Cardiac fibroblast (primary cell): Measurements from ENCODE around the gene PLPPR3.

Source experiments
- DNase-seq, 2 donors: peaks; one replicate each; pipeline versions ENCODE4 v3.0.0 to v3.0.0-alpha.2; 2010; ENCODE audit warnings: low read depth in 2 of 2
- H3K4me3 ChIP-seq, 2 donors: replicated peaks in 1 of 2; 1 replicate in 1 of 2; 2 replicates in 1 of 2; pipeline ENCODE4 v1.5.1; 2011; ENCODE audit warnings: low read depth in 2 of 2, low read length in 2 of 2, mild to moderate bottlenecking in 2 of 2, moderate library complexity in 1 of 2
- TF ChIP-seq, protein P1 (sequence below): IDR thresholded peaks from one replicate; pipeline ENCODE4 v1.5.1; 2011; ENCODE audit warnings: low read depth, mild to moderate bottlenecking, low read length, inconsistent platforms

PLPPR3 gene

DNA sequence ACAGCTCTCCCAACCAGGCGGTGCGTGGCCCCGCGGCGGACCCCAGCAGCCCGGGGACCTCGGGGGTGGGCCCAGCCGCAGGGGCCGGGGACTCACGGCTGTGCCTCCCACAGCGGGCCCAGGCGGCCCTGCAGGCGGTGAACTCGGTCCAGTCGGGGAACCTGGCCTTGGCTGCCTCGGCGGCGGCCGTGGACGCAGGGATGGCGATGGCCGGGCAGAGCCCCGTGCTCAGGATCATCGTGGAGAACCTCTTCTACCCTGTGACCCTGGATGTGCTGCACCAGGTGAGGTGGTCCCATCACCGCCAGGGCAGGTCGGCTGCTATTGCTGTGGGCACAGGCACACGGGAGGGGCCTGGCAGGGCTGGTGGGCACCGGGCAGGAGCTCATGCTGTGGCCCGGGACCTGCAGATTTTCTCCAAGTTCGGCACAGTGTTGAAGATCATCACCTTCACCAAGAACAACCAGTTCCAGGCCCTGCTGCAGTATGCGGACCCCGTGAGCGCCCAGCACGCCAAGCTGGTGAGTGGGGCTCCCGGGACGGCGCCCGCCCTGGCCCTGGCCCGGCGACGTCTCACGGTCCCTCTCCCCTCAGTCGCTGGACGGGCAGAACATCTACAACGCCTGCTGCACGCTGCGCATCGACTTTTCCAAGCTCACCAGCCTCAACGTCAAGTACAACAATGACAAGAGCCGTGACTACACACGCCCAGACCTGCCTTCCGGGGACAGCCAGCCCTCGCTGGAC is 17.2 kb downstream of the PLPPR3 start:
- TF ChIP-seq, protein P1, sequence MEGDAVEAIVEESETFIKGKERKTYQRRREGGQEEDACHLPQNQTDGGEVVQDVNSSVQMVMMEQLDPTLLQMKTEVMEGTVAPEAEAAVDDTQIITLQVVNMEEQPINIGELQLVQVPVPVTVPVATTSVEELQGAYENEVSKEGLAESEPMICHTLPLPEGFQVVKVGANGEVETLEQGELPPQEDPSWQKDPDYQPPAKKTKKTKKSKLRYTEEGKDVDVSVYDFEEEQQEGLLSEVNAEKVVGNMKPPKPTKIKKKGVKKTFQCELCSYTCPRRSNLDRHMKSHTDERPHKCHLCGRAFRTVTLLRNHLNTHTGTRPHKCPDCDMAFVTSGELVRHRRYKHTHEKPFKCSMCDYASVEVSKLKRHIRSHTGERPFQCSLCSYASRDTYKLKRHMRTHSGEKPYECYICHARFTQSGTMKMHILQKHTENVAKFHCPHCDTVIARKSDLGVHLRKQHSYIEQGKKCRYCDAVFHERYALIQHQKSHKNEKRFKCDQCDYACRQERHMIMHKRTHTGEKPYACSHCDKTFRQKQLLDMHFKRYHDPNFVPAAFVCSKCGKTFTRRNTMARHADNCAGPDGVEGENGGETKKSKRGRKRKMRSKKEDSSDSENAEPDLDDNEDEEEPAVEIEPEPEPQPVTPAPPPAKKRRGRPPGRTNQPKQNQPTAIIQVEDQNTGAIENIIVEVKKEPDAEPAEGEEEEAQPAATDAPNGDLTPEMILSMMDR: no peak
- DNase-seq: no peak

GRCh38 chr19:803686-804418 is 17.9 kb downstream of the PLPPR3 start:
- H3K4me3 ChIP-seq: no peak overlapping the region
- TF ChIP-seq, protein P1: no peak
- no peak for DNase-seq

More for the DNA sequence above, 17.2 kb downstream of the PLPPR3 start:
- H3K4me3 ChIP-seq: no peak overlapping the region

GRCh38 chr19:803099-803561 is 18.6 kb downstream of the PLPPR3 start:
- H3K4me3 ChIP-seq: peak overlapping the region in 1 of 2 donors; percentile 44
- no peak for DNase-seq
- TF ChIP-seq, protein P1: no peak

DNA sequence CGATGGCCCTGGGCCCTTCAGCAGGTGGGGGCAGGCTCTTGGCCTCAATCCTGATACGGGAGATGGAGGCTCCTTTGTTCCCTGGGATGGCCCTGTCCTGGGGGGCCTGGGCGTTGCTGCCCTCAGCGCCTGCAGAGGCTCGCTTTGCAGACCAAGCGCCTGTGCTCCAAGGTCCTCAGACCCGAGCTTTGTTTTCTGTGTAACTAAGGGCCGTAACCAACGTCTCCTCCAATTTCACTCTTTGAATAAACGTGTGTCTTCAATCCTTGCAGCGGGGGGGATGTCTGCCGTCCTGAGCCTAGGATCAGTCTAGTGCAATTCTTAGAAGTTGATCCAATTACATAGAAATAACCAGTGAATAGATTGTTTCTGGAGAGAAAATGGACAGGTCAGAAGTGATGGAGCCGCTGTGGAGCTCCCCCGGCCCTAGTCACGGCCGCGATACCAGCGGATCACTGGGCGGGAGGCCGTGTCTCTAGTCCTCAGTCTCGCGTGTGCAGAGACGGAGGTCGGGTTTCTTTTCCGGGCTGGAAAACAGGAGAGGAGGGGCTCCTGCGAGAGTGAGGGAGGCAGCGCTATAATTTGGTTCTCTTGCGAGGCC is 19.2 kb downstream of the PLPPR3 start:
- peak in 1 of 2 donors; percentile 54 for DNase-seq
- H3K4me3 ChIP-seq: peak overlapping the region; percentile 34 to 44
- TF ChIP-seq, protein P1: no peak

- DNase-seq: peak; percentile 66 to 85
- H3K4me3 ChIP-seq: peak overlapping the region; percentile 34 to 44
- TF ChIP-seq, protein P1: no peak
Measured at GRCh38 chr19:801861-802497, 19.8 kb downstream of the PLPPR3 start.

- peak; percentile 58 to 85 for DNase-seq
- peak overlapping the region; percentile 34 to 44 for H3K4me3 ChIP-seq
- TF ChIP-seq, protein P1: no peak
Measured at GRCh38 chr19:801030-801860, 20.5 kb downstream of the PLPPR3 start.
